Activated CD4-positive, alpha-beta T cell treated with anti-CD3 and anti-CD28 coated beads, Interleukin-2, amount 10 ng/mL, durations not matched to agents 24 days and 14 days (primary cell): ENCODE measurements around the gene PLA2G4C. TPM values are rescaled to one million over a fixed set of nuclear protein-coding genes. Genes with fewer than 3 reads are reported as not detected.

ENCODE experiments used
- DNase-seq: peaks from one replicate; pipeline ENCODE4 v3.0.0; 2022
- H3K27ac Mint-ChIP-seq: one replicate; pipeline ENCODE4 v1.8.0; 2022; ENCODE audit warnings: mild to moderate bottlenecking, mixed read lengths
- H3K27me3 Mint-ChIP-seq: one replicate; pipeline ENCODE4 v1.8.0; 2022; ENCODE audit warnings: mixed read lengths
- H3K36me3 Mint-ChIP-seq: one replicate; pipeline ENCODE4 v1.8.0; 2022; ENCODE audit warnings: low read depth, mild to moderate bottlenecking, mixed read lengths
- H3K4me1 Mint-ChIP-seq: one replicate; pipeline ENCODE4 v1.8.0; 2021; ENCODE audit warnings: mixed read lengths
- H3K4me3 Mint-ChIP-seq: one replicate; pipeline ENCODE4 v1.8.0; 2022; ENCODE audit warnings: mild to moderate bottlenecking, moderate library complexity, mixed read lengths
- H3K9me3 Mint-ChIP-seq: one replicate; pipeline ENCODE4 v1.8.0; 2021; ENCODE audit warnings: mixed read lengths
- intact Hi-C: fragments of 100-400 bp; cut with micrococcal nuclease; formaldehyde crosslinking; loops from one replicate; pipeline ENCODE4 v1.15.1; 2023
- total RNA-seq: library from RNA; stranded (reverse); gene quantifications from 2 replicates; pipeline ENCODE4 v1.2.3, GENCODE V29; 2022

PLA2G4C gene
- total RNA-seq, 1 donor from 2014 or later = 11.4 TPM

- H3K27me3 Mint-ChIP-seq = no peaks in the 10 kb centered on the region
- no peak for DNase-seq
- H3K4me1 Mint-ChIP-seq = no peaks in the 10 kb centered on the region
- H3K36me3 Mint-ChIP-seq = no peaks in the 10 kb centered on the region
- no peaks in the 10 kb centered on the region for H3K9me3 Mint-ChIP-seq
- intact Hi-C loops = no loop called here
- no peak overlapping the region for H3K4me3 Mint-ChIP-seq
- H3K27ac Mint-ChIP-seq = no peak overlapping the region
Measured at GRCh38 chr19:48010932-48011758, 99.5 kb downstream of the PLA2G4C start.

DNA sequence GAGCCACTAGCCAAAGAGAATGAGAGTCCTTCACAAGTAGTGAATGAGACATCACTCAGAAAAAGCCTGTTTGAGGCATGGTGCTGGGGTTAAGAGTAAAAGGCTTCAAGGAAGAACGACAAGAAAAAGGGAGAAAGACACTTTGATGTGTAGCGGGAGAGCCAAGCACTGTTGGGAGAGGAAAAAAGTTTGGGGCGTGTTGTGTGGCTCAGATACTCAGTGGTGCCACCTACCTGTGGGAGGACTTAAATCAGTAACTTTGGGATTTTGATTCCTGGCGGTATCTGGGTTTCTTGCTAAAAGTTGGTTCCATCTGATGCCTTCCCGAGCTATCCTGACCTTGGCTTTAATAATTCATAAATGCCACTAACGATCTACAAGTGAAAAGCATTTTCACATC lies 103.9 kb downstream of the PLA2G4C start:
- H3K9me3 Mint-ChIP-seq = no peaks in the 10 kb centered on the region
- H3K4me1 Mint-ChIP-seq = no peaks in the 10 kb centered on the region
- DNase-seq = no peak
- H3K4me3 Mint-ChIP-seq = no peak overlapping the region
- intact Hi-C loops = no loop called here
- H3K27me3 Mint-ChIP-seq = no peaks in the 10 kb centered on the region
- H3K27ac Mint-ChIP-seq = no peak overlapping the region
- H3K36me3 Mint-ChIP-seq = no peaks in the 10 kb centered on the region

GRCh38 chr19:48004236-48004635 lies 106.4 kb downstream of the PLA2G4C start:
- no peaks in the 10 kb centered on the region for H3K9me3 Mint-ChIP-seq
- H3K4me1 Mint-ChIP-seq = no peaks in the 10 kb centered on the region
- DNase-seq = no peak
- H3K27me3 Mint-ChIP-seq = no peaks in the 10 kb centered on the region
- intact Hi-C loops = no loop called here
- no peaks in the 10 kb centered on the region for H3K36me3 Mint-ChIP-seq
- no peak overlapping the region for H3K27ac Mint-ChIP-seq
- no peak overlapping the region for H3K4me3 Mint-ChIP-seq

GRCh38 chr19:48000846-48001245 lies 109.8 kb downstream of the PLA2G4C start:
- no peak for DNase-seq
- H3K9me3 Mint-ChIP-seq = peaks cover 7% of the 10 kb centered on the region
- H3K4me1 Mint-ChIP-seq = no peaks in the 10 kb centered on the region
- no peak overlapping the region for H3K27ac Mint-ChIP-seq
- intact Hi-C loops = no loop called here
- H3K27me3 Mint-ChIP-seq = peaks cover 5% of the 10 kb centered on the region
- no peak overlapping the region for H3K4me3 Mint-ChIP-seq
- no peaks in the 10 kb centered on the region for H3K36me3 Mint-ChIP-seq

GRCh38 chr19:47998800-47999199 lies 111.8 kb downstream of the PLA2G4C start:
- H3K4me3 Mint-ChIP-seq = no peak overlapping the region
- no peak for DNase-seq
- no peaks in the 10 kb centered on the region for H3K4me1 Mint-ChIP-seq
- peaks cover 5% of the 10 kb centered on the region for H3K27me3 Mint-ChIP-seq
- no peak overlapping the region for H3K27ac Mint-ChIP-seq
- H3K36me3 Mint-ChIP-seq = no peaks in the 10 kb centered on the region
- intact Hi-C loops = no loop called here
- peaks cover 7% of the 10 kb centered on the region for H3K9me3 Mint-ChIP-seq

Other genes with a start within 250 kb of the PLA2G4C start
- not detected in 2 replicates for gene SULT2A1, start 224.5 kb downstream of the PLA2G4C start, total RNA-seq
- not detected in 2 replicates for gene BSPH1, start 118.6 kb downstream of the PLA2G4C start, total RNA-seq
- gene ELSPBP1, start 116.2 kb downstream of the PLA2G4C start, total RNA-seq = not detected in 2 replicates
- not detected in 2 replicates for gene CABP5, start 66.7 kb downstream of the PLA2G4C start, total RNA-seq
- gene LIG1, start 59.5 kb upstream of the PLA2G4C start, total RNA-seq = 138 and 144 TPM in 2 replicates
- 8.0 and 9.9 TPM in 2 replicates for gene ZSWIM9, start 59.9 kb upstream of the PLA2G4C start, total RNA-seq
- 125 and 127 TPM in 2 replicates for gene CARD8, start 145.1 kb upstream of the PLA2G4C start, total RNA-seq
- 0.21 and 0.30 TPM in 2 replicates for gene ZNF114, start 159.3 kb upstream of the PLA2G4C start, total RNA-seq
- 278 and 281 TPM in 2 replicates for gene EMP3, start 214.7 kb upstream of the PLA2G4C start, total RNA-seq